K562 (cell line): ENCODE measurements around the gene TSC22D2. TPM values are rescaled to one million over a fixed set of nuclear protein-coding genes. Genes with fewer than 3 reads are reported as not detected.
A peak's percentile ranks its signal among the peaks of the same experiment; 100 is the strongest.

Source experiments
- ATAC-seq: fragments of 200-7000 bp; cut with Tn5 transposase; 3 replicates; pipeline ENCODE4 v1.9.1; 2020; ENCODE audit warnings: moderate library complexity
- BruUV-seq: library from RNA; stranded (reverse); fragments of 400-500 nt; replicated peaks from 2 replicates; lab custom pipeline; 2021; lab: Mats Ljungman, UMichigan
- CTCF ChIA-PET: fragments of 300-600 bp; formaldehyde crosslinking; extraction: SDS; loops from one replicate; lab custom pipeline; 2021; ENCODE audit warnings: low intra/inter-chr PET ratio; lab: Yijun Ruan, JAX
- POLR2A ChIA-PET: fragments of 300-600, 350-650 bp; sonication (Branson Sonifier 250); formaldehyde crosslinking; extraction: SDS; loops from one replicate; lab custom pipeline; 2021; ENCODE audit warnings: antibody characterized with exemption, inconsistent platforms; lab: Yijun Ruan, JAX
- DNase-seq, 4 experiments: peaks; one replicate each; pipeline versions ENCODE4 v3.0.0 to v3.0.0-alpha.2; 2011 to 2018; ENCODE audit warnings: low spot score in 3 of 4, mixed read lengths in 3 of 4; ENCODE audit errors: extremely low read depth in 1 of 4
- FAIRE-seq: peaks from 2 replicates; lab custom pipeline; 2011; peaks lifted over from hg19 to GRCh38; lab: Jason Lieb, UNC
- H2AFZ ChIP-seq: 2 replicates; pipeline ENCODE4 v1.6.0; 2011; ENCODE audit warnings: low read depth, low read length, control low read depth, inconsistent platforms
- H3K27ac ChIP-seq: fragments of 200-600 bp; 3 replicates; pipeline ENCODE4 v1.8.0; 2011; ENCODE audit warnings: low read depth, mild to moderate bottlenecking, control low read depth, inconsistent platforms, low read length, moderate library complexity, mixed read lengths; ENCODE audit errors: extremely low read depth
- H3K27me3 ChIP-seq, 2 experiments: fragments of 300-600 bp in 1 of 2; 2 replicates in 1 of 2; 3 replicates in 1 of 2; pipeline versions ENCODE4 v1.6.0 to v1.8.0; 2011; ENCODE audit warnings: inconsistent platforms in 2 of 2, low read length in 2 of 2, mild to moderate bottlenecking in 1 of 2, mixed read lengths in 1 of 2, moderate library complexity in 1 of 2; ENCODE audit not compliant: control insufficient read depth in 2 of 2, insufficient read depth in 2 of 2
- H3K36me3 ChIP-seq: fragments of 300-600 bp; 3 replicates; pipeline ENCODE4 v1.8.0; 2011; ENCODE audit warnings: mild to moderate bottlenecking, low read length, inconsistent platforms; ENCODE audit not compliant: control insufficient read depth, insufficient read depth
- H3K4me1 ChIP-seq, 2 experiments: fragments of 200-600 bp in 1 of 2; replicated peaks in 1 of 2; 2 replicates in 1 of 2; 3 replicates in 1 of 2; pipeline versions ENCODE4 v1.5.1 to v1.8.0; 2011; ENCODE audit warnings: inconsistent platforms in 2 of 2, low read length in 2 of 2, mild to moderate bottlenecking in 1 of 2, mixed read lengths in 1 of 2, moderate library complexity in 1 of 2; ENCODE audit not compliant: control insufficient read depth in 2 of 2, insufficient read depth in 2 of 2
- H3K4me2 ChIP-seq: 2 replicates; pipeline ENCODE4 v1.6.1; 2011; ENCODE audit warnings: low read length, control low read depth, inconsistent platforms, mixed read lengths; ENCODE audit not compliant: insufficient read depth
- H3K4me3 ChIP-seq: fragments of 200-600 bp; sonication (generic), shearing (Covaris generic); 2 replicates; pipeline ENCODE4 v1.5.1; 2016; ENCODE audit warnings: control low read depth, inconsistent platforms
- H3K79me2 ChIP-seq: fragments of 200-600 bp; 3 replicates; pipeline ENCODE4 v1.8.0; 2011; ENCODE audit warnings: low read length, inconsistent platforms; ENCODE audit not compliant: control insufficient read depth, insufficient read depth
- H3K9ac ChIP-seq, 2 experiments: 2 replicates each; pipeline versions ENCODE4 v1.6.0 to v1.6.1; 2011; ENCODE audit warnings: low read depth in 2 of 2, low read length in 2 of 2, control low read depth in 1 of 2, inconsistent platforms in 1 of 2, mild to moderate bottlenecking in 1 of 2, mixed read lengths in 1 of 2; ENCODE audit not compliant: insufficient read depth in 1 of 2
- H3K9me1 ChIP-seq: one replicate; pipeline ENCODE4 v1.6.0; 2011; ENCODE audit warnings: inconsistent platforms, mild to moderate bottlenecking, low read length, moderate library complexity; ENCODE audit not compliant: control insufficient read depth, insufficient read depth
- H3K9me3 ChIP-seq: replicated peaks from 2 replicates; pipeline ENCODE4 v1.5.1; 2011; ENCODE audit warnings: low read depth, low read length, inconsistent platforms; ENCODE audit not compliant: control insufficient read depth, insufficient read depth
- H4K20me1 ChIP-seq: replicated peaks from 2 replicates; pipeline ENCODE4 v1.6.1; 2011; ENCODE audit warnings: low read length, inconsistent platforms, mixed read lengths; ENCODE audit not compliant: control insufficient read depth, insufficient read depth
- SETDB1 ChIP-seq: IDR thresholded peaks from one replicate; pipeline ENCODE4 v1.6.1; 2012; ENCODE audit warnings: low read length, control low read depth, inconsistent platforms
- WGBS: fragments of 100-300 bp; shearing (Covaris generic); methylation state at CpG from one replicate; pipeline ENCODE4 v1.1.6; 2016; ENCODE audit warnings: low coverage, mixed read lengths; ENCODE audit not compliant: insufficient coverage; ENCODE audit errors: missing lambda C conversion rate; 5-methylcytosine and 5-hydroxymethylcytosine counted together
- in situ Hi-C: fragments of 300-500 bp; cut with MboI; formaldehyde crosslinking; loops from 4 replicates; pipeline ENCODE4 v1.15.0; 2018; ENCODE audit warnings: inconsistent platforms, mixed read lengths
- intact Hi-C: fragments of 100-400 bp; cut with micrococcal nuclease; formaldehyde crosslinking; loops from 2 replicates; pipeline ENCODE4 v1.14.2; 2022
- polyA plus RNA-seq, 8 experiments: library from polyadenylated mRNA; depleted of rRNA in 4 of 8; stranded (reverse) in 5 of 8; unstranded in 3 of 8; fragments of >200 nt; fragmentation: Nextera tagmentation in 2 of 8; fragmentation: Illumina TruSeq in 1 of 8; extraction: Ambion mirVana in 2 of 8; extraction: Trizol in 1 of 8; gene quantifications; 2 replicates each; pipeline versions ENCODE4 v1.2.1 to v1.2.3, GENCODE V29; 2011 to 2014; ENCODE audit warnings: inconsistent platforms in 1 of 8, missing spikeins in 1 of 8
- total RNA-seq, 7 experiments: library from RNA; depleted of rRNA in 6 of 7; stranded (reverse); fragments of >200 nt in 6 of 7; fragmentation: Illumina TruSeq in 2 of 7; extraction: Trizol in 2 of 7; gene quantifications; 2 replicates each; pipeline versions ENCODE4 v1.2.1 to v1.2.3, GENCODE V29; 2011 to 2021; ENCODE audit warnings: low replicate concordance in 1 of 7
- TF ChIP-seq, protein P1 (sequence below): fragments of 200-800 bp; sonication (Bioruptor generic); IDR thresholded peaks from 2 replicates; pipeline ENCODE4 v1.6.1; 2016; ENCODE audit warnings: missing genetic modification characterization, missing compliant biosample characterization
- TF ChIP-seq, protein P2 (sequence below): fragments of 450-650 bp; formaldehyde crosslinking; IDR thresholded peaks from 2 replicates; pipeline ENCODE4 v1.4.0; 2020; ENCODE audit warnings: mild to moderate bottlenecking, moderate library complexity

The TSC22D2 gene
- total and polyA plus RNA-seq, 9 of the 15 experiments (the other 6 are each of a cell fraction or from before 2014, with no cell fraction given), result 5.5 to 44.0 (median 19.3) TPM

DNA sequence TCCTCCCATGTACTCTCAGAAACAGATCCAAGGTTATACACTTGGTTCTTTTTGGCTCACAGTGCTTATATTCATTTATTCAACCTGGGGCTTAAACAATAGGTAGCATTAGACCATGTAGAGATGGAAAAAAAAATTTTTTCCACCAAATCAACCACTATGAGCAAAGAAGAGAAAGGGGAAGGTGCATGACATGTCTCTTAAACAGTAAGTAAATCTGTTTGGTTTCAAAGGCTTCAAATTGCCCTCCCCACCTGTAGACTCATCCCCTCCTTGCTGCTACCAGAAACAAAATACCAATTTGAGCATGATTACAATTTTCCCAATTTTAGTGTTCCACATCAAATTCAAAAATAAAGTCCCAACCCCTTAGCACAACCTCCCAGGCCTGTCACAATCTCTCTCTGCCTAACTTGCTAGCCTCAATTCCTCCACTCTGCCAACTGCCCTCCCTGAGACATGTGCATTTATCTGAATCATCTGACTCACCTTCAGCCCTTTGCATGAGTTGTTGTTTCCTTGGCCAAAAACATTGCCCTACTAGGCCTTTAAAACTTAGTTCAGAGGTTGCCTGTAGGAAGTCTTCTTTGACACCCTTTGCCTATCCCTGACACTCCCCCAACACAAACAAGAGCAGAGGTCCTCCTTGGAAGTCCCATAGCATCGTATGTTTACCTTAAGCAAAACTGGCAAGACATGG is 30.3 kb upstream of the TSC22D2 start:
- H3K4me3 ChIP-seq, result no peak overlapping the region
- H3K27me3 ChIP-seq, result no peaks in the 10 kb centered on the region
- H3K9ac ChIP-seq, result no peak overlapping the region
- ATAC-seq (peak; percentile 36), FAIRE-seq (no peak), DNase-seq (no peak)
- CTCF ChIA-PET, result no interaction called here
- intact Hi-C loops (no loop called here), in situ Hi-C loops (no loop called here)
- no peaks in the 10 kb centered on the region for H3K79me2 ChIP-seq
- H3K9me1 ChIP-seq, result no peaks in the 10 kb centered on the region
- no peaks in the 10 kb centered on the region for H3K9me3 ChIP-seq
- 27% methylated on average over 1 of the region's 1 CpG for WGBS
- H3K27ac ChIP-seq, result no peak overlapping the region
- no TSS peak for BruUV-seq
- H2AFZ ChIP-seq, result peak overlapping the region; percentile 20
- POLR2A ChIA-PET, result no interaction called here
- no peak overlapping the region for H3K4me2 ChIP-seq
- peaks cover 0 to 10% of the 10 kb centered on the region in 2 experiments; a peak in 3 of 5 replicates for H3K4me1 ChIP-seq
- no peaks in the 10 kb centered on the region for H3K36me3 ChIP-seq
- H4K20me1 ChIP-seq, result no peaks in the 10 kb centered on the region
- TF ChIP-seq, protein P1, sequence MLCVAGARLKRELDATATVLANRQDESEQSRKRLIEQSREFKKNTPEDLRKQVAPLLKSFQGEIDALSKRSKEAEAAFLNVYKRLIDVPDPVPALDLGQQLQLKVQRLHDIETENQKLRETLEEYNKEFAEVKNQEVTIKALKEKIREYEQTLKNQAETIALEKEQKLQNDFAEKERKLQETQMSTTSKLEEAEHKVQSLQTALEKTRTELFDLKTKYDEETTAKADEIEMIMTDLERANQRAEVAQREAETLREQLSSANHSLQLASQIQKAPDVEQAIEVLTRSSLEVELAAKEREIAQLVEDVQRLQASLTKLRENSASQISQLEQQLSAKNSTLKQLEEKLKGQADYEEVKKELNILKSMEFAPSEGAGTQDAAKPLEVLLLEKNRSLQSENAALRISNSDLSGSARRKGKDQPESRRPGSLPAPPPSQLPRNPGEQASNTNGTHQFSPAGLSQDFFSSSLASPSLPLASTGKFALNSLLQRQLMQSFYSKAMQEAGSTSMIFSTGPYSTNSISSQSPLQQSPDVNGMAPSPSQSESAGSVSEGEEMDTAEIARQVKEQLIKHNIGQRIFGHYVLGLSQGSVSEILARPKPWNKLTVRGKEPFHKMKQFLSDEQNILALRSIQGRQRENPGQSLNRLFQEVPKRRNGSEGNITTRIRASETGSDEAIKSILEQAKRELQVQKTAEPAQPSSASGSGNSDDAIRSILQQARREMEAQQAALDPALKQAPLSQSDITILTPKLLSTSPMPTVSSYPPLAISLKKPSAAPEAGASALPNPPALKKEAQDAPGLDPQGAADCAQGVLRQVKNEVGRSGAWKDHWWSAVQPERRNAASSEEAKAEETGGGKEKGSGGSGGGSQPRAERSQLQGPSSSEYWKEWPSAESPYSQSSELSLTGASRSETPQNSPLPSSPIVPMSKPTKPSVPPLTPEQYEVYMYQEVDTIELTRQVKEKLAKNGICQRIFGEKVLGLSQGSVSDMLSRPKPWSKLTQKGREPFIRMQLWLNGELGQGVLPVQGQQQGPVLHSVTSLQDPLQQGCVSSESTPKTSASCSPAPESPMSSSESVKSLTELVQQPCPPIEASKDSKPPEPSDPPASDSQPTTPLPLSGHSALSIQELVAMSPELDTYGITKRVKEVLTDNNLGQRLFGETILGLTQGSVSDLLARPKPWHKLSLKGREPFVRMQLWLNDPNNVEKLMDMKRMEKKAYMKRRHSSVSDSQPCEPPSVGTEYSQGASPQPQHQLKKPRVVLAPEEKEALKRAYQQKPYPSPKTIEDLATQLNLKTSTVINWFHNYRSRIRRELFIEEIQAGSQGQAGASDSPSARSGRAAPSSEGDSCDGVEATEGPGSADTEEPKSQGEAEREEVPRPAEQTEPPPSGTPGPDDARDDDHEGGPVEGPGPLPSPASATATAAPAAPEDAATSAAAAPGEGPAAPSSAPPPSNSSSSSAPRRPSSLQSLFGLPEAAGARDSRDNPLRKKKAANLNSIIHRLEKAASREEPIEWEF (CRISPR knock-in tag), result no peak
- TF ChIP-seq, protein P2, sequence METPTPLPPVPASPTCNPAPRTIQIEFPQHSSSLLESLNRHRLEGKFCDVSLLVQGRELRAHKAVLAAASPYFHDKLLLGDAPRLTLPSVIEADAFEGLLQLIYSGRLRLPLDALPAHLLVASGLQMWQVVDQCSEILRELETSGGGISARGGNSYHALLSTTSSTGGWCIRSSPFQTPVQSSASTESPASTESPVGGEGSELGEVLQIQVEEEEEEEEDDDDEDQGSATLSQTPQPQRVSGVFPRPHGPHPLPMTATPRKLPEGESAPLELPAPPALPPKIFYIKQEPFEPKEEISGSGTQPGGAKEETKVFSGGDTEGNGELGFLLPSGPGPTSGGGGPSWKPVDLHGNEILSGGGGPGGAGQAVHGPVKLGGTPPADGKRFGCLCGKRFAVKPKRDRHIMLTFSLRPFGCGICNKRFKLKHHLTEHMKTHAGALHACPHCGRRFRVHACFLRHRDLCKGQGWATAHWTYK (CRISPR knock-in tag), result no peak
- no peak for TF ChIP-seq SETDB1
